Hepatocyte (in vitro differentiated cells): ENCODE measurements around the gene LAMA4.

Experiments used
- EZH2phosphoT487 ChIP-seq: fragments of 200-600 bp; sonication (generic); IDR thresholded peaks from one replicate; pipeline ENCODE4 v1.6.1; 2018; ENCODE audit warnings: antibody characterized with exemption, mild to moderate bottlenecking, low read depth, moderate library complexity; ENCODE audit not compliant: unreplicated experiment, severe bottlenecking
- TF ChIP-seq, protein P1 (sequence below): fragments of 200-600 bp; sonication (generic); IDR thresholded peaks from 2 replicates; pipeline ENCODE4 v1.5.1; 2016; ENCODE audit warnings: antibody characterized with exemption, mild to moderate bottlenecking; ENCODE audit not compliant: poor library complexity

- TF ChIP-seq EZH2phosphoT487 = no peak
- TF ChIP-seq, protein P1, sequence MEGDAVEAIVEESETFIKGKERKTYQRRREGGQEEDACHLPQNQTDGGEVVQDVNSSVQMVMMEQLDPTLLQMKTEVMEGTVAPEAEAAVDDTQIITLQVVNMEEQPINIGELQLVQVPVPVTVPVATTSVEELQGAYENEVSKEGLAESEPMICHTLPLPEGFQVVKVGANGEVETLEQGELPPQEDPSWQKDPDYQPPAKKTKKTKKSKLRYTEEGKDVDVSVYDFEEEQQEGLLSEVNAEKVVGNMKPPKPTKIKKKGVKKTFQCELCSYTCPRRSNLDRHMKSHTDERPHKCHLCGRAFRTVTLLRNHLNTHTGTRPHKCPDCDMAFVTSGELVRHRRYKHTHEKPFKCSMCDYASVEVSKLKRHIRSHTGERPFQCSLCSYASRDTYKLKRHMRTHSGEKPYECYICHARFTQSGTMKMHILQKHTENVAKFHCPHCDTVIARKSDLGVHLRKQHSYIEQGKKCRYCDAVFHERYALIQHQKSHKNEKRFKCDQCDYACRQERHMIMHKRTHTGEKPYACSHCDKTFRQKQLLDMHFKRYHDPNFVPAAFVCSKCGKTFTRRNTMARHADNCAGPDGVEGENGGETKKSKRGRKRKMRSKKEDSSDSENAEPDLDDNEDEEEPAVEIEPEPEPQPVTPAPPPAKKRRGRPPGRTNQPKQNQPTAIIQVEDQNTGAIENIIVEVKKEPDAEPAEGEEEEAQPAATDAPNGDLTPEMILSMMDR = no peak
Observed at GRCh38 chr6:112149719-112150263, 104.6 kb downstream of the LAMA4 start.
